GM23338 (cell line): Measurements from ENCODE around the gene LRP4. TPM values are rescaled to one million over a fixed set of nuclear protein-coding genes. Genes with fewer than 3 reads are reported as not detected.
A peak's percentile ranks its signal among the peaks of the same experiment; 100 is the strongest.

Experiments used
- ATAC-seq: fragments of 200-7000 bp; cut with Tn5 transposase; 3 replicates; pipeline ENCODE4 v1.9.1; 2020
- DNase-seq: peaks from one replicate; pipeline ENCODE4 v3.0.0-alpha.2; 2015; ENCODE audit warnings: low spot score
- H2AFZ ChIP-seq: fragments of 200-600 bp; sonication (generic); 2 replicates; pipeline ENCODE4 v1.8.0; 2016; ENCODE audit warnings: antibody characterized with exemption, mild to moderate bottlenecking, moderate library complexity
- H3F3A ChIP-seq: fragments of 200-600 bp; sonication (generic); replicated peaks from 2 replicates; pipeline ENCODE4 v1.8.0; 2017; ENCODE audit warnings: antibody characterized with exemption, mixed run types, low read depth
- H3K27ac ChIP-seq: fragments of 200-600 bp; sonication (generic); 2 replicates; pipeline ENCODE4 v1.6.1; 2016; ENCODE audit warnings: low read depth
- H3K27me3 ChIP-seq: fragments of 200-600 bp; sonication (generic); 2 replicates; pipeline ENCODE4 v1.8.0; 2016; ENCODE audit warnings: mild to moderate bottlenecking, mixed run types, moderate library complexity; ENCODE audit not compliant: insufficient read depth
- H3K36me3 ChIP-seq: fragments of 200-600 bp; sonication (generic); 2 replicates; pipeline ENCODE4 v1.8.0; 2016; ENCODE audit warnings: mild to moderate bottlenecking; ENCODE audit not compliant: insufficient read depth
- H3K4me1 ChIP-seq: fragments of 200-600 bp; sonication (generic); 2 replicates; pipeline ENCODE4 v1.8.0; 2016; ENCODE audit warnings: mild to moderate bottlenecking, moderate library complexity; ENCODE audit not compliant: insufficient read depth
- H3K4me2 ChIP-seq: fragments of 200-600 bp; sonication (generic); 2 replicates; pipeline ENCODE4 v1.7.1; 2017; ENCODE audit warnings: mixed run types
- H3K4me3 ChIP-seq: fragments of 200-600 bp; sonication (generic); 2 replicates; pipeline ENCODE4 v1.6.1; 2016; ENCODE audit warnings: mixed run types
- H3K79me2 ChIP-seq: fragments of 200-600 bp; sonication (generic); replicated peaks from 2 replicates; pipeline ENCODE4 v1.8.0; 2017; ENCODE audit warnings: mild to moderate bottlenecking; ENCODE audit not compliant: insufficient read depth
- H3K9me2 ChIP-seq: fragments of 200-600 bp; sonication (generic); 2 replicates; pipeline ENCODE4 v1.8.0; 2017; ENCODE audit not compliant: insufficient read depth
- H4K20me1 ChIP-seq: fragments of 200-600 bp; sonication (generic); replicated peaks from 2 replicates; pipeline ENCODE4 v1.8.0; 2017; ENCODE audit warnings: mild to moderate bottlenecking; ENCODE audit not compliant: insufficient read depth
- H3K27ac Mint-ChIP-seq: 2 replicates; pipeline ENCODE4 v1.8.0; 2020; ENCODE audit warnings: inconsistent platforms, mild to moderate bottlenecking, moderate library complexity, mixed read lengths
- H3K27me3 Mint-ChIP-seq: 3 replicates; pipeline ENCODE4 v1.8.0; 2022; ENCODE audit warnings: low read depth, mild to moderate bottlenecking, moderate library complexity, mixed read lengths, inconsistent platforms; ENCODE audit not compliant: insufficient read depth, poor library complexity
- H3K36me3 Mint-ChIP-seq: 3 replicates; pipeline ENCODE4 v1.8.0; 2021; ENCODE audit warnings: low read depth, mild to moderate bottlenecking, inconsistent platforms, moderate library complexity, mixed read lengths
- H3K4me1 Mint-ChIP-seq: 3 replicates; pipeline ENCODE4 v1.8.0; 2020; ENCODE audit warnings: mild to moderate bottlenecking, inconsistent platforms, mixed read lengths
- H3K4me3 Mint-ChIP-seq: 3 replicates; pipeline ENCODE4 v1.8.0; 2021; ENCODE audit warnings: moderate library complexity, mild to moderate bottlenecking, inconsistent platforms, mixed read lengths
- H3K9me3 Mint-ChIP-seq: 3 replicates; pipeline ENCODE4 v1.8.0; 2020; ENCODE audit warnings: moderate library complexity, mild to moderate bottlenecking, inconsistent platforms, mixed read lengths
- CREB1 ChIP-seq: fragments of 250-450 bp; sonication (Bioruptor Pico); IDR thresholded peaks from 2 replicates; pipeline ENCODE4 v1.5.0; 2020; ENCODE audit warnings: low read depth, mild to moderate bottlenecking, moderate library complexity
- EZH2 ChIP-seq: fragments of 200-600 bp; sonication (generic); IDR thresholded peaks from one replicate; pipeline ENCODE4 v1.8.0; 2017; ENCODE audit warnings: antibody characterized with exemption, mild to moderate bottlenecking, low read depth; ENCODE audit not compliant: unreplicated experiment
- EZH2phosphoT487 ChIP-seq: fragments of 200-600 bp; sonication (generic); IDR thresholded peaks from one replicate; pipeline ENCODE4 v1.8.1; 2018; ENCODE audit warnings: antibody characterized with exemption; ENCODE audit not compliant: unreplicated experiment
- JUNB ChIP-seq: IDR thresholded peaks from one replicate; pipeline ENCODE4 v1.6.1; 2016; ENCODE audit warnings: antibody characterized with exemption; ENCODE audit not compliant: unreplicated experiment
- NANOG ChIP-seq: IDR thresholded peaks from 2 replicates; pipeline ENCODE4 v1.6.1; 2016; ENCODE audit warnings: antibody characterized with exemption, borderline replicate concordance
- POLR2AphosphoS5 ChIP-seq: IDR thresholded peaks from 2 replicates; pipeline ENCODE4 v1.6.1; 2016; ENCODE audit warnings: antibody characterized with exemption, low read depth
- STAT1 ChIP-seq: IDR thresholded peaks from one replicate; pipeline ENCODE4 v1.6.1; 2016; ENCODE audit warnings: antibody characterized with exemption; ENCODE audit not compliant: unreplicated experiment
- ZNF114 ChIP-seq: fragments of 250-450 bp; sonication (Bioruptor Pico); IDR thresholded peaks from 2 replicates; pipeline ENCODE4 v1.5.0; 2020; ENCODE audit warnings: mild to moderate bottlenecking, moderate library complexity
- ZNF331 ChIP-seq: fragments of 250-450 bp; sonication (Bioruptor Pico); IDR thresholded peaks from 2 replicates; pipeline ENCODE4 v1.5.0; 2020; ENCODE audit warnings: low read depth, mild to moderate bottlenecking, moderate library complexity
- polyA plus RNA-seq: library from polyadenylated mRNA; unstranded; fragments of >200 nt; fragmentation: Nextera tagmentation; extraction: Ambion mirVana; gene quantifications from 2 replicates; pipeline ENCODE4 v1.2.1, GENCODE V29; 2016
- total RNA-seq: library from RNA; depleted of rRNA; stranded (reverse); fragments of >200 nt; shearing (Covaris generic); gene quantifications from 2 replicates; pipeline ENCODE4 v1.2.3, GENCODE V29; 2014
- TF ChIP-seq, protein P1 (sequence below): IDR thresholded peaks from 2 replicates; pipeline ENCODE4 v1.6.1; 2016; ENCODE audit warnings: antibody characterized with exemption
- TF ChIP-seq, protein P2 (sequence below): IDR thresholded peaks from one replicate; pipeline ENCODE4 v1.6.1; 2018; ENCODE audit warnings: antibody characterized with exemption; ENCODE audit not compliant: unreplicated experiment
- TF ChIP-seq, protein P3 (sequence below), 2 experiments: fragments of 200-600 bp in 1 of 2; sonication (generic) in 1 of 2; conservative IDR thresholded peaks; 2 replicates each; pipeline versions ENCODE4 v1.5.1 to v1.6.1; 2016 to 2017; ENCODE audit warnings: antibody characterized with exemption in 2 of 2, low read depth in 2 of 2, mild to moderate bottlenecking in 2 of 2, moderate library complexity in 1 of 2

LRP4 gene
- total and polyA plus RNA-seq, 2 experiments from 2014 or later, result 6.0 to 18.4 TPM

DNA sequence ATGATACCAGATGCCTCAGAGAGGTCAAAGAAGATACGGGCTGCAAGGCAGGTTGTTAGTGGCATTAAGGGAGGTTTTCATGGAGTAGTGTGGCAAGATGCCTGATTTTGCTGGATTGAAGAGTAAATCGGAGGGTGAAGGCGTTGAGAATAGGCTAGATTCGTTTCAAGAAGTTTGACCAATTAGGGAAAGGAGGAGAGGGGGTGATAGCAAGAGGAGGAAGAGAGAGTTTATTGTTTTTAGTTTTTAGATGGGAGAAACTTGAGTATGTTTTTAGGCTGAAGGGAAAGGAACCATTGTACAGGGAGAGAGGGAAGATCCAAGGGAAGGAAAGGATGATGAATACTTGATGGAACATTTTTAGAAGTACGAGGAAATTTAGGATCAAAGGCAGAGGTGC, 34.7 kb upstream of the LRP4 start:
- Histone ChIP-seq H4K20me1 (peaks cover 7% of the 10 kb centered on the region), H3K36me3 (no peaks in the 10 kb centered on the region), H3K79me2 (no peaks in the 10 kb centered on the region), H3K27me3 (no peaks in the 10 kb centered on the region), H3K27ac (no peak overlapping the region), H3F3A (no peaks in the 10 kb centered on the region), H3K4me3 (no peak overlapping the region), H2AFZ (no peak overlapping the region), H3K4me1 (no peaks in the 10 kb centered on the region), H3K4me2 (no peak overlapping the region), H3K9me2 (no peaks in the 10 kb centered on the region)
- Mint-ChIP-seq H3K9me3 (no peaks in the 10 kb centered on the region), H3K4me3 (no peak overlapping the region), H3K4me1 (no peaks in the 10 kb centered on the region), H3K36me3 (no peaks in the 10 kb centered on the region), H3K27me3 (no peaks in the 10 kb centered on the region), H3K27ac (peak overlapping the region; percentile 26; the same call in 1 of the 2 replicates)
- DNase-seq, result no peak
- no peak for ATAC-seq
- TF ChIP-seq POLR2AphosphoS5 (no peak), STAT1 (no peak), ZNF331 (no peak), CREB1 (CRISPR knock-in tag) (no peak), NANOG (no peak)

DNA sequence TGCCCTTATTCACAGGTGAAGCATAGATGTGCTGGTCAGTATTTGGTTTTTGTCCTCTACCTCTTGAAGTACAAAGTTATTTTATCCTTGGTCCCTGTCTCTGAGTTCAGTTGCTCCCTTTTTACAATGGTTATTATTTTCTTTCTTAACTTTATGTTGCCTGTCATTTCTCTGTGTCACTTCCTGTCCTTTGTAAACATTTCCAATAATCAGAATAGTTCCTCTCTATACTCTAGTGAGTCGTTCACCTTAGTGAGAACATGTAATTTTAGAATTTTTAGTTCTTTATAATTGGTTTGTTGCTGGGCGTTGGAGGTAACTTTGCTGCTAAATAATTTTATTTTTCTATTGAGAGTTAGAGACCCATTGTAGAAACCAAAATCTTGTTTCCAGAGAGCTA, 34.2 kb upstream of the LRP4 start:
- Histone ChIP-seq H3K9me2 (no peaks in the 10 kb centered on the region), H3K4me1 (no peaks in the 10 kb centered on the region), H3K27me3 (no peaks in the 10 kb centered on the region), H3K27ac (no peak overlapping the region), H2AFZ (no peak overlapping the region), H3K36me3 (no peaks in the 10 kb centered on the region), H4K20me1 (peaks cover 7% of the 10 kb centered on the region), H3K4me2 (no peak overlapping the region), H3K79me2 (no peaks in the 10 kb centered on the region), H3K4me3 (no peak overlapping the region), H3F3A (no peaks in the 10 kb centered on the region)
- no peak for ATAC-seq
- Mint-ChIP-seq H3K9me3 (no peaks in the 10 kb centered on the region), H3K4me3 (no peak overlapping the region), H3K27ac (no peak overlapping the region), H3K27me3 (no peaks in the 10 kb centered on the region), H3K36me3 (no peaks in the 10 kb centered on the region), H3K4me1 (no peaks in the 10 kb centered on the region)
- TF ChIP-seq EZH2phosphoT487, result no peak
- DNase-seq, result no peak

DNA sequence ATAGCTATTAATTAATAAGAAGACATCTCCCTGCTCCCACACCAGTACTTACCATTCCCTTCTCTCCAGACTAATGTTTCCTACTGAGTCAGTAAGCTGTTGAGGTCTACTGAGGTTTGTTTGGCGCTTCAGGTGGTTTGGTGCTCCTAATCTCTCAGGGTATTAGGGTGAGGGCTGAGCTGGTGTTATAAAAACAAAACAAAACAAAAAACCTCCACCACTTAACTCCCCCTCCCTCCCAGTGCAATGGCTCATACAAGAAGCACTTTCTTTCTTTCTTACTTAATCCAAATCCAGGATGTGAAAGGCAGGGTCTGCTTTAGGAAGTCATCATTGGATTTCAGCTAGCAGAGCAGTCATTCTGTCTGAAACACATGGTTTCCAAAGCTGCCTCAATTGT, 33.5 kb upstream of the LRP4 start:
- H3K4me3 Mint-ChIP-seq, result no peak overlapping the region
- H3K4me1 Mint-ChIP-seq, result peaks cover 4% of the 10 kb centered on the region; the same call in 1 of the 3 replicates
- no peak for DNase-seq
- H3F3A ChIP-seq, result no peaks in the 10 kb centered on the region
- no peaks in the 10 kb centered on the region for H3K36me3 Mint-ChIP-seq
- H4K20me1 ChIP-seq, result peaks cover 7% of the 10 kb centered on the region
- H3K27me3 Mint-ChIP-seq, result no peaks in the 10 kb centered on the region
- H3K9me2 ChIP-seq, result no peaks in the 10 kb centered on the region
- no peak overlapping the region for H3K27ac Mint-ChIP-seq
- H3K4me3 ChIP-seq, result no peak overlapping the region
- H2AFZ ChIP-seq, result no peak overlapping the region
- H3K4me1 ChIP-seq, result no peaks in the 10 kb centered on the region
- H3K27me3 ChIP-seq, result no peaks in the 10 kb centered on the region
- no peaks in the 10 kb centered on the region for H3K9me3 Mint-ChIP-seq
- H3K4me2 ChIP-seq, result no peak overlapping the region
- no peak overlapping the region for H3K27ac ChIP-seq
- no peaks in the 10 kb centered on the region for H3K79me2 ChIP-seq
- H3K36me3 ChIP-seq, result no peaks in the 10 kb centered on the region
- ATAC-seq, result no peak
- TF ChIP-seq POLR2AphosphoS5 (no peak), JUNB (no peak), STAT1 (no peak), ZNF114 (no peak), NANOG (no peak), EZH2phosphoT487 (no peak), CREB1 (CRISPR knock-in tag) (no peak), EZH2 (no peak)
- TF ChIP-seq, protein P1, sequence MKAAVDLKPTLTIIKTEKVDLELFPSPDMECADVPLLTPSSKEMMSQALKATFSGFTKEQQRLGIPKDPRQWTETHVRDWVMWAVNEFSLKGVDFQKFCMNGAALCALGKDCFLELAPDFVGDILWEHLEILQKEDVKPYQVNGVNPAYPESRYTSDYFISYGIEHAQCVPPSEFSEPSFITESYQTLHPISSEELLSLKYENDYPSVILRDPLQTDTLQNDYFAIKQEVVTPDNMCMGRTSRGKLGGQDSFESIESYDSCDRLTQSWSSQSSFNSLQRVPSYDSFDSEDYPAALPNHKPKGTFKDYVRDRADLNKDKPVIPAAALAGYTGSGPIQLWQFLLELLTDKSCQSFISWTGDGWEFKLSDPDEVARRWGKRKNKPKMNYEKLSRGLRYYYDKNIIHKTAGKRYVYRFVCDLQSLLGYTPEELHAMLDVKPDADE, result no peak
- TF ChIP-seq, protein P2, sequence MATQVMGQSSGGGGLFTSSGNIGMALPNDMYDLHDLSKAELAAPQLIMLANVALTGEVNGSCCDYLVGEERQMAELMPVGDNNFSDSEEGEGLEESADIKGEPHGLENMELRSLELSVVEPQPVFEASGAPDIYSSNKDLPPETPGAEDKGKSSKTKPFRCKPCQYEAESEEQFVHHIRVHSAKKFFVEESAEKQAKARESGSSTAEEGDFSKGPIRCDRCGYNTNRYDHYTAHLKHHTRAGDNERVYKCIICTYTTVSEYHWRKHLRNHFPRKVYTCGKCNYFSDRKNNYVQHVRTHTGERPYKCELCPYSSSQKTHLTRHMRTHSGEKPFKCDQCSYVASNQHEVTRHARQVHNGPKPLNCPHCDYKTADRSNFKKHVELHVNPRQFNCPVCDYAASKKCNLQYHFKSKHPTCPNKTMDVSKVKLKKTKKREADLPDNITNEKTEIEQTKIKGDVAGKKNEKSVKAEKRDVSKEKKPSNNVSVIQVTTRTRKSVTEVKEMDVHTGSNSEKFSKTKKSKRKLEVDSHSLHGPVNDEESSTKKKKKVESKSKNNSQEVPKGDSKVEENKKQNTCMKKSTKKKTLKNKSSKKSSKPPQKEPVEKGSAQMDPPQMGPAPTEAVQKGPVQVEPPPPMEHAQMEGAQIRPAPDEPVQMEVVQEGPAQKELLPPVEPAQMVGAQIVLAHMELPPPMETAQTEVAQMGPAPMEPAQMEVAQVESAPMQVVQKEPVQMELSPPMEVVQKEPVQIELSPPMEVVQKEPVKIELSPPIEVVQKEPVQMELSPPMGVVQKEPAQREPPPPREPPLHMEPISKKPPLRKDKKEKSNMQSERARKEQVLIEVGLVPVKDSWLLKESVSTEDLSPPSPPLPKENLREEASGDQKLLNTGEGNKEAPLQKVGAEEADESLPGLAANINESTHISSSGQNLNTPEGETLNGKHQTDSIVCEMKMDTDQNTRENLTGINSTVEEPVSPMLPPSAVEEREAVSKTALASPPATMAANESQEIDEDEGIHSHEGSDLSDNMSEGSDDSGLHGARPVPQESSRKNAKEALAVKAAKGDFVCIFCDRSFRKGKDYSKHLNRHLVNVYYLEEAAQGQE, result no peak
- TF ChIP-seq, protein P3, sequence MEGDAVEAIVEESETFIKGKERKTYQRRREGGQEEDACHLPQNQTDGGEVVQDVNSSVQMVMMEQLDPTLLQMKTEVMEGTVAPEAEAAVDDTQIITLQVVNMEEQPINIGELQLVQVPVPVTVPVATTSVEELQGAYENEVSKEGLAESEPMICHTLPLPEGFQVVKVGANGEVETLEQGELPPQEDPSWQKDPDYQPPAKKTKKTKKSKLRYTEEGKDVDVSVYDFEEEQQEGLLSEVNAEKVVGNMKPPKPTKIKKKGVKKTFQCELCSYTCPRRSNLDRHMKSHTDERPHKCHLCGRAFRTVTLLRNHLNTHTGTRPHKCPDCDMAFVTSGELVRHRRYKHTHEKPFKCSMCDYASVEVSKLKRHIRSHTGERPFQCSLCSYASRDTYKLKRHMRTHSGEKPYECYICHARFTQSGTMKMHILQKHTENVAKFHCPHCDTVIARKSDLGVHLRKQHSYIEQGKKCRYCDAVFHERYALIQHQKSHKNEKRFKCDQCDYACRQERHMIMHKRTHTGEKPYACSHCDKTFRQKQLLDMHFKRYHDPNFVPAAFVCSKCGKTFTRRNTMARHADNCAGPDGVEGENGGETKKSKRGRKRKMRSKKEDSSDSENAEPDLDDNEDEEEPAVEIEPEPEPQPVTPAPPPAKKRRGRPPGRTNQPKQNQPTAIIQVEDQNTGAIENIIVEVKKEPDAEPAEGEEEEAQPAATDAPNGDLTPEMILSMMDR (conservative IDR thresholded peaks at IDR 0.05; ENCODE audit: low read depth in 2 of 2), result no peak
